ENCODE measurements around the gene UBE3A. TPM values are rescaled to one million over a fixed set of nuclear protein-coding genes. Genes with fewer than 3 reads are reported as not detected.

UBE3A gene
- total RNA-seq, 1 donor from 2014 or later, result 52.9 TPM

DNA sequence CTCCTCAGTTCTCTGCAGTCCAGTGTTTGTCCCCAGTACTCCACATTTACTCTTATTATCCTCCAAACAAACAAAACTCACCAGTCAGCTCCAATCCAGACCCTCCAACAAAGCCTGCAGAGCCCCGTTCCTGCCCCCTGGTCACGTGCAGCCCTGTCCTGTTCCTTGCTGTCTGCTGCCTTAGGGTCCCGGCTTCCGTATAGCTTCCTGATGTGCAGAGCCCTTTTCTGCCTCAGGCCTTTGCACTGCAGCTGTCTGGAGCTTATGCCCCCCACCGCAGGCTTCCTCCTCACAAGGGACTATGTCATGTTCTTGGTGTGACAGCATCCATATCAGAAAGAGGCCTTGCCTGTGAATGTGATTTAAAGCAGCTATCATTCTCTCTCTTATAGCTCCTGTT is 39.0 kb upstream of the UBE3A start:
- no peak overlapping the region for H3K4me3 ChIP-seq (ENCODE audit: low read depth, low read length)
- H3K27me3 ChIP-seq (ENCODE audit: control insufficient read depth, insufficient read depth, low read length), result no peaks in the 10 kb centered on the region
- no peak for DNase-seq (ENCODE audit: low read depth)
- TF ChIP-seq, protein P1, sequence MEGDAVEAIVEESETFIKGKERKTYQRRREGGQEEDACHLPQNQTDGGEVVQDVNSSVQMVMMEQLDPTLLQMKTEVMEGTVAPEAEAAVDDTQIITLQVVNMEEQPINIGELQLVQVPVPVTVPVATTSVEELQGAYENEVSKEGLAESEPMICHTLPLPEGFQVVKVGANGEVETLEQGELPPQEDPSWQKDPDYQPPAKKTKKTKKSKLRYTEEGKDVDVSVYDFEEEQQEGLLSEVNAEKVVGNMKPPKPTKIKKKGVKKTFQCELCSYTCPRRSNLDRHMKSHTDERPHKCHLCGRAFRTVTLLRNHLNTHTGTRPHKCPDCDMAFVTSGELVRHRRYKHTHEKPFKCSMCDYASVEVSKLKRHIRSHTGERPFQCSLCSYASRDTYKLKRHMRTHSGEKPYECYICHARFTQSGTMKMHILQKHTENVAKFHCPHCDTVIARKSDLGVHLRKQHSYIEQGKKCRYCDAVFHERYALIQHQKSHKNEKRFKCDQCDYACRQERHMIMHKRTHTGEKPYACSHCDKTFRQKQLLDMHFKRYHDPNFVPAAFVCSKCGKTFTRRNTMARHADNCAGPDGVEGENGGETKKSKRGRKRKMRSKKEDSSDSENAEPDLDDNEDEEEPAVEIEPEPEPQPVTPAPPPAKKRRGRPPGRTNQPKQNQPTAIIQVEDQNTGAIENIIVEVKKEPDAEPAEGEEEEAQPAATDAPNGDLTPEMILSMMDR (IDR thresholded peaks at IDR 0.05; ENCODE audit: insufficient read depth, low read length, poor library complexity, severe bottlenecking), result no peak
- H3K36me3 ChIP-seq (ENCODE audit: control insufficient read depth, insufficient read depth, low read length), result no peaks in the 10 kb centered on the region

DNA sequence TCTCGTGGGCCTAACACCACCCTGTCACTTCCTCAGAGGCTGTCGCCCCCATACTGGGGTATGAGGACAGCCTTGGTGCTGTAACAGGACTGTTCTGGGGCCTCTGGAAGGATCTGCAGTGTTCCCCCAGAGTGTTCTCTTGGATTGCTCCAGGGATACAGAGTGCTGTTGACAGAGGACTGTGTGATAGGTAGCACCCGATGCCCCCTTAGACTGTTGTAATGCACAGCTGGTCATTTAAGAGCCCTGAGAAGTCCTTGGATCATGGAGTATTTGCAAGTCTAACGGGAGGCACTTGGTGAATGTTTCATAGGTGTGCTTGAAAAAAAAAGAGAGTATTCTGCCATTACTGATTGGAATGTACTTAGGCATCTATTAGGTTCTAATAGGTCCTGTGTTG is 35.4 kb upstream of the UBE3A start:
- no peak for DNase-seq (ENCODE audit: low read depth)
- Histone ChIP-seq H3K36me3 (ENCODE audit: control insufficient read depth, insufficient read depth, low read length) (no peaks in the 10 kb centered on the region), H3K27me3 (ENCODE audit: control insufficient read depth, insufficient read depth, low read length) (no peaks in the 10 kb centered on the region), H3K4me3 (ENCODE audit: low read depth, low read length) (no peak overlapping the region)
- TF ChIP-seq, protein P1 (IDR thresholded peaks at IDR 0.05; ENCODE audit: insufficient read depth, low read length, poor library complexity, severe bottlenecking), result no peak

DNA sequence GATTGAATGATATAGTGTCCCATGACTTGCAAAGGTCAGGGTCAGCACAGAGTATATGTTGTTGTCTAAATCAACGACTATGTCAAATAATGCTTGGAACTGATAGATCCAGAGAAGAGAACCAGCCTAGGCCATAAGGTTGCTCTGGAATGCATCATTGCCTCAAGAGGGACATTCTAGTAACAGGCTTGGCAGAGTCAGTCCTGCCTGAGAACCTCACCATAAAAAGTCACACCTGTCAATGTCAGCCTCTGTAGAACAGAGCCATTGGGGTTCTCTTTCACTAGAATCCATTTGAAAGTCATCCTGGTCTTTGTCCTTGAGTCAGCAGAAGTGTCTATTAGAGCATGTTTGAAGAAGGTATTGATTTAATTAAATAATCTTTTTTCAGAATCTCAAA is 31.4 kb upstream of the UBE3A start:
- H3K27me3 ChIP-seq (ENCODE audit: control insufficient read depth, insufficient read depth, low read length), result no peaks in the 10 kb centered on the region
- H3K36me3 ChIP-seq (ENCODE audit: control insufficient read depth, insufficient read depth, low read length), result no peaks in the 10 kb centered on the region
- TF ChIP-seq, protein P1 (IDR thresholded peaks at IDR 0.05; ENCODE audit: insufficient read depth, low read length, poor library complexity, severe bottlenecking), result no peak
- DNase-seq (ENCODE audit: low read depth), result no peak
- no peak overlapping the region for H3K4me3 ChIP-seq (ENCODE audit: low read depth, low read length)

DNA sequence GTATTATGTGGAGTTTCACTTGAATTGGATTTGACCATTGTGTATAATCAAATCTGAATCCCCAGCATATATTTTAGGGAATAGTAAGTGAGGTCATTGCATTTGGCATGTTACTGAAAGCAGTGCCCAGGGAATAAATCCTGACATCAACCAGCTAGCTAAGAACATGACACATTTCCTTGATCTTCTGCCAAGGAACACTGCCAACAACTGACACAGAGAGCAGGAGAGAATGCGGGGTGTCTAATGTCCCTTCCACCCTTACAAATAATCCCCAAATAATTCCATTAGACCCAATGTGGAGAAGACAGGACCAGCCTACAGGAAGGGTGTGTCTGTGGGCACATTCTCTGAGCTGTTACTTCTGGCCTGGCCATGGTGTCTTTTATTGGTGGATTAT is 30.6 kb upstream of the UBE3A start:
- Histone ChIP-seq H3K27me3 (ENCODE audit: control insufficient read depth, insufficient read depth, low read length) (no peaks in the 10 kb centered on the region), H3K36me3 (ENCODE audit: control insufficient read depth, insufficient read depth, low read length) (no peaks in the 10 kb centered on the region), H3K4me3 (ENCODE audit: low read depth, low read length) (no peak overlapping the region)
- TF ChIP-seq, protein P1 (IDR thresholded peaks at IDR 0.05; ENCODE audit: insufficient read depth, low read length, poor library complexity, severe bottlenecking), result no peak
- no peak for DNase-seq (ENCODE audit: low read depth)

DNA sequence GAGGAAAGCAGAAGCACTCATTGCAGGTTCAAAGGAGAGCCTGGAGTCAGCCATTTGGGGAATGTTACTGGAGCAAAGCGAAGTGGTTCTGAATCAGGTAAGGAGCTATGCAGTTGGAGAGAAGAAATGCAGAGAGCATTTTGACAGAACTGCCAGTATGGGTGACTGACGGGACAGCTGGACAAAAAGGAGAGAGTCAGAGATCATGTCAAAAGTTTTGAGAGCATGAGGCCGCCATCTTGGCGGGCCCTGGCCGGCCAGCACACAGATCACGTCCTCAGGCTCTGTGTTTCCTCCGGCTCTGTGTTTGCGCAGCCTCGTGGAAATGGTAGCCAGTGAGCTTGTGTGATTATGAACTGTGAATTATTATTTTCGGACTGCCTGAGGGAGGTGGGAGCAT is 29.8 kb upstream of the UBE3A start:
- Histone ChIP-seq H3K27me3 (ENCODE audit: control insufficient read depth, insufficient read depth, low read length) (no peaks in the 10 kb centered on the region), H3K36me3 (ENCODE audit: control insufficient read depth, insufficient read depth, low read length) (no peaks in the 10 kb centered on the region), H3K4me3 (ENCODE audit: low read depth, low read length) (no peak overlapping the region)
- no peak for DNase-seq (ENCODE audit: low read depth)
- TF ChIP-seq, protein P1 (IDR thresholded peaks at IDR 0.05; ENCODE audit: insufficient read depth, low read length, poor library complexity, severe bottlenecking), result no peak

DNA sequence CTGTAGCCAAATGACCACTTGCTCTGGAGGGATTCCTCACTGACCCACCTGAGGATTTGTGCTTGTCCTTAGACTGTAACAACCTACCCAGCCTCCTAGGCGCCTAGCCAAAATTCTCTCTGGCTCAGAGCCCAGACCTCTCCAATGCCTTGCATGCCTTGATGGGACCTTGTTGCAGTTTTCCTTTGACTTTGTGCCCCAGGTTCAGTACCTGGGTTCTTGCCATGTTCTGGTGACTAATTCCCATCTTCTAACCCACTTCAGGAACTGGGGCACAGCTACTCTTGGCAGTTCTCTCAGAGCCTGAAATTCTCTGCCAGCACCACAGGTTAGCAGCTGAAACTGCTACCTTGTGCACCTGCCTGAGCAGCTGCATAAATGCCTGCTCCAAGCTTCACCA is 27.0 kb upstream of the UBE3A start:
- DNase-seq (ENCODE audit: low read depth), result no peak
- Histone ChIP-seq H3K4me3 (ENCODE audit: low read depth, low read length) (no peak overlapping the region), H3K36me3 (ENCODE audit: control insufficient read depth, insufficient read depth, low read length) (no peaks in the 10 kb centered on the region), H3K27me3 (ENCODE audit: control insufficient read depth, insufficient read depth, low read length) (no peaks in the 10 kb centered on the region)
- TF ChIP-seq, protein P1 (IDR thresholded peaks at IDR 0.05; ENCODE audit: insufficient read depth, low read length, poor library complexity, severe bottlenecking), result no peak
